Smooth muscle cell (in vitro differentiated cells): ENCODE measurements around the gene DUSP2. TPM values are rescaled to one million over a fixed set of nuclear protein-coding genes. Genes with fewer than 3 reads are reported as not detected.
A peak's percentile ranks its signal among the peaks of the same experiment; 100 is the strongest.

Experiments used
- DNase-seq: peaks from one replicate; lab custom pipeline; 2025; ENCODE audit not compliant: unreplicated experiment; lab: John Stamatoyannopoulos, UW
- H2AFZ ChIP-seq: fragments of 200-600 bp; sonication (generic); 2 replicates; pipeline ENCODE4 v1.6.0; 2016; ENCODE audit warnings: antibody characterized with exemption, low read depth, mild to moderate bottlenecking
- H3F3A ChIP-seq: fragments of 200-600 bp; sonication (generic); 2 replicates; pipeline ENCODE4 v1.6.0; 2017; ENCODE audit warnings: antibody characterized with exemption, low read depth
- H3K27ac ChIP-seq: fragments of 200-600 bp; sonication (generic); 2 replicates; pipeline ENCODE4 v1.5.1; 2016; ENCODE audit warnings: low read depth, mild to moderate bottlenecking
- H3K27me3 ChIP-seq: fragments of 200-600 bp; sonication (generic); 2 replicates; pipeline ENCODE4 v1.6.1; 2016; ENCODE audit warnings: low read depth, mild to moderate bottlenecking
- H3K36me3 ChIP-seq: fragments of 200-600 bp; sonication (generic); 2 replicates; pipeline ENCODE4 v1.5.1; 2016; ENCODE audit warnings: low read depth
- H3K4me1 ChIP-seq: fragments of 200-600 bp; sonication (generic); 2 replicates; pipeline ENCODE4 v1.5.1; 2016; ENCODE audit warnings: low read depth
- H3K4me2 ChIP-seq: fragments of 200-600 bp; sonication (generic); 2 replicates; pipeline ENCODE4 v1.6.0; 2016; ENCODE audit warnings: mild to moderate bottlenecking
- H3K4me3 ChIP-seq: fragments of 200-600 bp; sonication (generic); 2 replicates; pipeline ENCODE4 v1.5.1; 2016; ENCODE audit warnings: mild to moderate bottlenecking
- H3K79me2 ChIP-seq: fragments of 200-600 bp; sonication (generic); 2 replicates; pipeline ENCODE4 v1.6.0; 2016; ENCODE audit warnings: low read depth, mild to moderate bottlenecking
- H3K9ac ChIP-seq: fragments of 200-600 bp; sonication (generic); 2 replicates; pipeline ENCODE4 v1.6.0; 2016; ENCODE audit warnings: low read depth
- H3K9me3 ChIP-seq: fragments of 200-600 bp; sonication (generic); replicated peaks from 2 replicates; pipeline ENCODE4 v1.5.1; 2016; ENCODE audit warnings: low read depth
- H4K20me1 ChIP-seq: fragments of 200-600 bp; sonication (generic); 2 replicates; pipeline ENCODE4 v1.6.0; 2016; ENCODE audit warnings: low read depth
- WGBS: methylation state at CpG from one replicate; pipeline ENCODE4 v1.1.7; 2016; ENCODE audit warnings: low lambda C conversion rate; 5-methylcytosine and 5-hydroxymethylcytosine counted together
- polyA plus RNA-seq: library from polyadenylated mRNA; unstranded; fragments of >200 nt; fragmentation: Nextera tagmentation; extraction: Ambion mirVana; gene quantifications from 2 replicates; pipeline ENCODE4 v1.2.1, GENCODE V29; 2016
- total RNA-seq: library from RNA; depleted of rRNA; stranded (reverse); fragments of >200 nt; gene quantifications from 2 replicates; pipeline ENCODE4 v1.2.3, GENCODE V29; 2014
- TF ChIP-seq, protein P1 (sequence below): fragments of 200-600 bp; sonication (generic); IDR thresholded peaks from 2 replicates; pipeline ENCODE4 v1.5.1; 2017; ENCODE audit warnings: borderline replicate concordance, mild to moderate bottlenecking, antibody characterized with exemption; ENCODE audit not compliant: insufficient read depth, poor library complexity, severe bottlenecking

The DUSP2 gene
- total and polyA plus RNA-seq, 2 experiments from 2014 or later: 55.3 to 89.3 TPM

DNA sequence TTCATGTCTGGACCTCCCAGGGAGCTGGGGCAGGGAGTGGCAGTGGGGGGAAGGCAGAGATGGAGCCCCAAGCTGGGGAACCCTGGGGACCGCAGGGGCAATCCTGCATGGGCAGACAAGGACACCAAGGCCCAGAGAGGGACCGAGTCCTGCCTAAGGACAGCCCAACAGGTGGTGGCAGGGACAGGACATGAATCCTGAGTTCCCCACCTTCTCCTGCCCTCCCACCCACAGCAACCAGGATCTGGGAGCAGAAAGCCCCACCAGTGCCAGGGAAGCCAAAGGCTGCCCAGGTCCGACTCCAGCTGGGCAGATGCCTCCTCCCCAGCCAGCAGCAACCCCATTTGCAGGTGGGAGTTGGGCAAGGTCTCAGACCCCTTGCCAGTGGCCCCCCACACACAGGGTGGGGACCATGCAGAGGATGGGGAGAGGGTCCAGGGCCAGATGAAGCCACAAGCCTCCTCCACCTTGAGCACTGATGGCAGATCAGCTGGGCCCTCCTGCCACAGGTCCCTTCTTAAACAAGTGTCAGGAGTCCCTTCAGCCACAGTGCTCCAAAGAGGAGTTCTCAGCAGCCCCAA, 35.2 kb downstream of the DUSP2 start:
- H3K79me2 ChIP-seq: no peaks in the 10 kb centered on the region
- no peak overlapping the region for H3K4me2 ChIP-seq
- H4K20me1 ChIP-seq: no peaks in the 10 kb centered on the region
- no peaks in the 10 kb centered on the region for H3K9me3 ChIP-seq
- no peaks in the 10 kb centered on the region for H3K36me3 ChIP-seq
- TF ChIP-seq, protein P1, sequence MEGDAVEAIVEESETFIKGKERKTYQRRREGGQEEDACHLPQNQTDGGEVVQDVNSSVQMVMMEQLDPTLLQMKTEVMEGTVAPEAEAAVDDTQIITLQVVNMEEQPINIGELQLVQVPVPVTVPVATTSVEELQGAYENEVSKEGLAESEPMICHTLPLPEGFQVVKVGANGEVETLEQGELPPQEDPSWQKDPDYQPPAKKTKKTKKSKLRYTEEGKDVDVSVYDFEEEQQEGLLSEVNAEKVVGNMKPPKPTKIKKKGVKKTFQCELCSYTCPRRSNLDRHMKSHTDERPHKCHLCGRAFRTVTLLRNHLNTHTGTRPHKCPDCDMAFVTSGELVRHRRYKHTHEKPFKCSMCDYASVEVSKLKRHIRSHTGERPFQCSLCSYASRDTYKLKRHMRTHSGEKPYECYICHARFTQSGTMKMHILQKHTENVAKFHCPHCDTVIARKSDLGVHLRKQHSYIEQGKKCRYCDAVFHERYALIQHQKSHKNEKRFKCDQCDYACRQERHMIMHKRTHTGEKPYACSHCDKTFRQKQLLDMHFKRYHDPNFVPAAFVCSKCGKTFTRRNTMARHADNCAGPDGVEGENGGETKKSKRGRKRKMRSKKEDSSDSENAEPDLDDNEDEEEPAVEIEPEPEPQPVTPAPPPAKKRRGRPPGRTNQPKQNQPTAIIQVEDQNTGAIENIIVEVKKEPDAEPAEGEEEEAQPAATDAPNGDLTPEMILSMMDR: no peak
- H3K4me1 ChIP-seq: peaks cover 15% of the 10 kb centered on the region
- H3F3A ChIP-seq: no peaks in the 10 kb centered on the region
- no peak for DNase-seq
- no peak overlapping the region for H3K9ac ChIP-seq
- no peak overlapping the region for H2AFZ ChIP-seq
- WGBS: 96% methylated on average over 3 of the region's 3 CpGs
- H3K27me3 ChIP-seq: peaks cover 15% of the 10 kb centered on the region
- H3K4me3 ChIP-seq: no peak overlapping the region
- no peak overlapping the region for H3K27ac ChIP-seq

DNA sequence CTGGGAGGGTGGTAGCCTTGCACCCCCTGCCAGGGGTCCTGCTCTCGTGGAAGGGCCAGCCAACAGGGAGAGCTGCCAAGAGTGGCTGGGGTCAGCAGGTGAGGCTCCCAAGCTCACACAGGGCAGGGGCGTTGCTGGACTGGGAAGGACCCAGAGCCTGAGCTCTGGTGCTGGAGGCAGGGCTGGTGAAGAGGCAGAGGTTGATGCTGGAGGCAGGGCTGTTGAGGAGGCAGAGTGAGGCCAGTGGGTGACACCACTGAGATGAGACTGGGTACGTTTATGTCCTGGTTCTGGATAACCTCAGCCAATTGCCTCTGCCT, 35.9 kb downstream of the DUSP2 start:
- peaks cover 15% of the 10 kb centered on the region for H3K4me1 ChIP-seq
- no peak overlapping the region for H2AFZ ChIP-seq
- 89% methylated on average over 3 of the region's 3 CpGs for WGBS

GRCh38 chr2:96108541-96109360, 36.5 kb downstream of the DUSP2 start:
- Histone ChIP-seq H3K4me3 (no peak overlapping the region), H3K4me2 (no peak overlapping the region), H3K9ac (no peak overlapping the region), H3K4me1 (peaks cover 15% of the 10 kb centered on the region), H3K27ac (no peak overlapping the region), H3K79me2 (no peaks in the 10 kb centered on the region), H3K9me3 (no peaks in the 10 kb centered on the region), H3K36me3 (no peaks in the 10 kb centered on the region), H3K27me3 (peaks cover 2% of the 10 kb centered on the region), H4K20me1 (no peaks in the 10 kb centered on the region), H2AFZ (peak overlapping the region; percentile 43), H3F3A (no peaks in the 10 kb centered on the region)
- no peak for DNase-seq
- TF ChIP-seq, protein P1: no peak
- WGBS: 61% methylated on average over 17 of the region's 17 CpGs

More for the DNA sequence above, 35.9 kb downstream of the DUSP2 start:
- Histone ChIP-seq H3K27ac (no peak overlapping the region), H3K36me3 (no peaks in the 10 kb centered on the region), H3F3A (no peaks in the 10 kb centered on the region), H3K9ac (no peak overlapping the region), H3K4me3 (no peak overlapping the region), H3K79me2 (no peaks in the 10 kb centered on the region), H3K4me2 (no peak overlapping the region), H3K9me3 (no peaks in the 10 kb centered on the region), H4K20me1 (no peaks in the 10 kb centered on the region), H3K27me3 (peaks cover 8% of the 10 kb centered on the region)
- TF ChIP-seq, protein P1: no peak
- DNase-seq: no peak
